AG04450 (cell line): Measurements from ENCODE around the gene SMTNL2. TPM values are rescaled to one million over a fixed set of nuclear protein-coding genes. Genes with fewer than 3 reads are reported as not detected.

Source experiments
- CTCF ChIA-PET: fragments of 300-600, 350-600 bp; formaldehyde crosslinking; extraction: SDS; loops from one replicate; lab custom pipeline; 2022; ENCODE audit warnings: antibody characterized with exemption, inconsistent platforms; lab: Charles Lee
- POLR2A ChIA-PET: fragments of 350-600 bp; formaldehyde crosslinking; extraction: SDS; loops from one replicate; lab custom pipeline; 2021; ENCODE audit warnings: antibody characterized with exemption, inconsistent platforms; lab: Yijun Ruan, JAX
- DNase-seq: peaks from one replicate; pipeline ENCODE4 v3.0.0-alpha.2; 2011; ENCODE audit warnings: low read depth, low spot score
- H3K27ac ChIP-seq: one replicate; pipeline ENCODE4 v1.5.1; 2012; ENCODE audit warnings: low read depth, low read length, control low read depth
- H3K27me3 ChIP-seq: one replicate; pipeline ENCODE4 v1.6.0; 2012; ENCODE audit warnings: low read length; ENCODE audit not compliant: control insufficient read depth, insufficient read depth
- H3K4me3 ChIP-seq: 2 replicates; pipeline ENCODE4 v1.5.1; 2011; ENCODE audit warnings: mild to moderate bottlenecking, low read depth, low read length, control low read depth
- H3K9me3 ChIP-seq: 2 replicates; pipeline ENCODE4 v1.5.1; 2012; ENCODE audit warnings: low read length; ENCODE audit not compliant: control insufficient read depth, insufficient read depth
- polyA plus RNA-seq: library from polyadenylated mRNA; depleted of rRNA; stranded (reverse); fragments of >200 nt; gene quantifications from 2 replicates; pipeline ENCODE4 v1.2.3, GENCODE V29; 2011
- TF ChIP-seq, protein P1 (sequence below): IDR thresholded peaks from 2 replicates; pipeline ENCODE4 v1.5.1; 2011; ENCODE audit warnings: low read depth, low read length, control low read depth, inconsistent platforms

Gene SMTNL2
- polyA plus RNA-seq, 1 experiment, result 0.04 TPM

DNA sequence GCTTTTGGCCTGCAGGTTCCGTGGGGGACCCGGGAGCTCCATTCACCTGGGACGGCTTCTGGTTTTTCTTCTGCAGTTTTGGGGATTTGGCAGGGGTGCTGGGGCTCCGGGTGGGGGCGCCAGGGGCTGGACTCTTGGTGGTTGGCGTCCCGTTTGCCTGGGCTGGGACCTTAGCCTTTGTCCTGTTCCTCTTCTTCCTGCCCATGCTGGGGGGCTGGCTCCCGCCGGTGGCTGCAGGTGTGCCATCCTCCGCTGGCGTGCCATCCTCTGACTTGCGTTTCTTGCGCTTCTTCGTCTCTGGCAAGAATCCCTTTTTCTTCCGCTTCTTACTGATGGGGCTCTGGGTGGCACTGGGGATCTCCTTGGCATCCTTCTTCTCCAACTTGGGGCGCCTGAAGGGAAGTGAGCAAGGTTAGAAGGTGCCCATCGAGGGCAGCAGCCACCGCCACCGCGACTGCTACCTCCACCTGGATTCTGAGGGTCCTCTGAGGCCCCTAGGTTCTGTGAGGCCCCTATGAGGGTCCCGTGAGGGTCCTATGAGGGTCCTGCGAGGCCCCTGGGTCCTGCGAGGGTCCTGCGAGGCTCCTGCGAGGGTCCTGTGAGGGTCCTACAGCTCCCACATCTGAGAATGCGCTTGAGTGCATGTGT, 44.6 kb upstream of the SMTNL2 start:
- ChIA-PET POLR2A (no interaction called here), CTCF (no interaction called here)
- DNase-seq, result no peak
- Histone ChIP-seq H3K9me3 (no peaks in the 10 kb centered on the region), H3K27me3 (no peaks in the 10 kb centered on the region), H3K4me3 (no peak overlapping the region), H3K27ac (no peak overlapping the region)
- TF ChIP-seq, protein P1, sequence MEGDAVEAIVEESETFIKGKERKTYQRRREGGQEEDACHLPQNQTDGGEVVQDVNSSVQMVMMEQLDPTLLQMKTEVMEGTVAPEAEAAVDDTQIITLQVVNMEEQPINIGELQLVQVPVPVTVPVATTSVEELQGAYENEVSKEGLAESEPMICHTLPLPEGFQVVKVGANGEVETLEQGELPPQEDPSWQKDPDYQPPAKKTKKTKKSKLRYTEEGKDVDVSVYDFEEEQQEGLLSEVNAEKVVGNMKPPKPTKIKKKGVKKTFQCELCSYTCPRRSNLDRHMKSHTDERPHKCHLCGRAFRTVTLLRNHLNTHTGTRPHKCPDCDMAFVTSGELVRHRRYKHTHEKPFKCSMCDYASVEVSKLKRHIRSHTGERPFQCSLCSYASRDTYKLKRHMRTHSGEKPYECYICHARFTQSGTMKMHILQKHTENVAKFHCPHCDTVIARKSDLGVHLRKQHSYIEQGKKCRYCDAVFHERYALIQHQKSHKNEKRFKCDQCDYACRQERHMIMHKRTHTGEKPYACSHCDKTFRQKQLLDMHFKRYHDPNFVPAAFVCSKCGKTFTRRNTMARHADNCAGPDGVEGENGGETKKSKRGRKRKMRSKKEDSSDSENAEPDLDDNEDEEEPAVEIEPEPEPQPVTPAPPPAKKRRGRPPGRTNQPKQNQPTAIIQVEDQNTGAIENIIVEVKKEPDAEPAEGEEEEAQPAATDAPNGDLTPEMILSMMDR, result no peak

DNA sequence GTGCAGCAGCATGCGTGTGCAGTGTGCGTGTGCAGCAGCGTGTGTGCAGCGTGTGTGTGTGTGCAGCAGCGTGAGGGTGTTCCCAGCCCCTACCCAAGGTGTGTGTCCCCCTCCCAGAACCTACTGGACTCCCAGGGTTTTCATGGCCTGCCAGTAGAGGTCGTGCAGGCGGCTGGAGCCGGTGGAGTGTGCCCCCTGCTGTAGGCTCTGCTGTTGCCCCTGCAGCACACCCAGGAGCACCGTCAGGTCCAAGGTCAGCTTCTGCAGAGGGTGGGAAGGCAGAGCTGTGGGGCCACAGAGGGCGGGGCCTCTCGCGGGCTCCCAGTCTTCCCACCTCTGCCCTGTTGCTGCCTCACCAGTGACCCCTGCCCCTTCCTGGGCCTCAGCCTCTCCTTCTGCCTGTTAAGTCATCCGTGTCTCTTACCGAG, 44.1 kb upstream of the SMTNL2 start:
- Histone ChIP-seq H3K27me3 (no peaks in the 10 kb centered on the region), H3K9me3 (no peaks in the 10 kb centered on the region), H3K4me3 (no peak overlapping the region), H3K27ac (no peak overlapping the region)
- TF ChIP-seq, protein P1, result no peak
- no peak for DNase-seq
- ChIA-PET POLR2A (no interaction called here), CTCF (no interaction called here)

GRCh38 chr17:4540687-4541327, 43.5 kb upstream of the SMTNL2 start:
- H3K9me3 ChIP-seq, result no peaks in the 10 kb centered on the region
- H3K27me3 ChIP-seq, result no peaks in the 10 kb centered on the region
- no peak overlapping the region for H3K27ac ChIP-seq
- POLR2A ChIA-PET, result no interaction called here
- no peak overlapping the region for H3K4me3 ChIP-seq
- no peak for DNase-seq
- CTCF ChIA-PET, result no interaction called here
- TF ChIP-seq, protein P1, result no peak

GRCh38 chr17:4541328-4542002, 42.9 kb upstream of the SMTNL2 start:
- POLR2A ChIA-PET, result interaction anchor here (0.6 kb wide), 2 partner anchors 360 to 477 kb away, joined by 4 read pairs; no protein-coding TSS in a partner anchor
- no peak for DNase-seq
- TF ChIP-seq, protein P1, result no peak
- no peaks in the 10 kb centered on the region for H3K27me3 ChIP-seq
- no peak overlapping the region for H3K4me3 ChIP-seq
- no peaks in the 10 kb centered on the region for H3K9me3 ChIP-seq
- no peak overlapping the region for H3K27ac ChIP-seq
- CTCF ChIA-PET, result interaction anchor here (1.5 kb wide), 1 partner anchor 26 kb away, joined by 5 read pairs; no protein-coding TSS in a partner anchor
